Panc1 (cell line): ENCODE measurements around the gene MAGED2. TPM values are rescaled to one million over a fixed set of nuclear protein-coding genes. Genes with fewer than 3 reads are reported as not detected.

ENCODE experiments used
- ATAC-seq: fragments of 200-7000 bp; cut with Tn5 transposase; 2 replicates; pipeline ENCODE4 v1.9.1; 2020; ENCODE audit warnings: mild to moderate bottlenecking, moderate library complexity
- BruUV-seq: library from RNA; stranded (reverse); fragments of 400-500 nt; replicated peaks from 2 replicates; lab custom pipeline; 2021; lab: Mats Ljungman, UMichigan
- CTCF ChIA-PET: fragments of 300-600 bp; sonication (Branson Sonifier 250); formaldehyde crosslinking; loops from one replicate; lab custom pipeline; 2022; ENCODE audit warnings: antibody characterized with exemption; lab: Charles Lee
- POLR2A ChIA-PET: fragments of 300-600 bp; sonication (Branson Sonifier 250); formaldehyde crosslinking; loops from one replicate; lab custom pipeline; 2022; ENCODE audit warnings: antibody characterized with exemption; lab: Charles Lee
- DNase-seq: peaks from one replicate; pipeline ENCODE4 v3.0.0-alpha.2; 2010; ENCODE audit warnings: low read depth, low spot score
- H3K27ac ChIP-seq: 2 replicates; pipeline ENCODE4 v1.5.1; 2011; ENCODE audit warnings: mild to moderate bottlenecking, low read length, inconsistent platforms
- H3K27me3 ChIP-seq: fragments of 200-500 bp; sonication (Bioruptor generic); 2 replicates; pipeline ENCODE4 v1.6.0; 2014; ENCODE audit warnings: low read length, inconsistent platforms; ENCODE audit not compliant: control insufficient read depth, insufficient read depth
- H3K36me3 ChIP-seq: fragments of 200-500 bp; sonication (Bioruptor generic); 2 replicates; pipeline ENCODE4 v1.5.1; 2014; ENCODE audit warnings: inconsistent platforms, mild to moderate bottlenecking, low read length, moderate library complexity; ENCODE audit not compliant: control insufficient read depth, insufficient read depth
- H3K4me1 ChIP-seq: 2 replicates; pipeline ENCODE4 v1.5.1; 2011; ENCODE audit warnings: inconsistent platforms, mild to moderate bottlenecking, low read length, moderate library complexity; ENCODE audit not compliant: control insufficient read depth, insufficient read depth
- H3K4me3 ChIP-seq, 2 experiments: 2 replicates each; pipeline ENCODE4 v1.5.1; 2011 to 2012; ENCODE audit warnings: low read depth in 2 of 2, low read length in 2 of 2, mild to moderate bottlenecking in 2 of 2, inconsistent platforms in 1 of 2, moderate library complexity in 1 of 2
- H3K9me3 ChIP-seq: fragments of 200-500 bp; sonication (Bioruptor generic); 2 replicates; pipeline ENCODE4 v1.5.1; 2014; ENCODE audit warnings: low read depth, mild to moderate bottlenecking, inconsistent platforms, low read length, moderate library complexity; ENCODE audit not compliant: control insufficient read depth, insufficient read depth
- CTCF ChIP-seq: fragments of 450-650 bp; IDR thresholded peaks from 2 replicates; pipeline ENCODE4 v1.5.1; 2017; ENCODE audit warnings: mild to moderate bottlenecking
- POLR2AphosphoS5 ChIP-seq: IDR thresholded peaks from 2 replicates; pipeline ENCODE4 v1.6.1; 2012; ENCODE audit warnings: mild to moderate bottlenecking, low read depth, low read length, moderate library complexity
- REST ChIP-seq, 2 experiments: IDR thresholded peaks; 2 replicates each; pipeline ENCODE4 v1.6.1; 2011 to 2012; ENCODE audit warnings: low read depth in 2 of 2, control low read depth in 1 of 2, low read length in 1 of 2, mild to moderate bottlenecking in 1 of 2, moderate library complexity in 1 of 2; ENCODE audit not compliant: insufficient read depth in 1 of 2
- SIN3A ChIP-seq: IDR thresholded peaks from 2 replicates; pipeline ENCODE4 v1.6.1; 2012; ENCODE audit warnings: low read depth, mild to moderate bottlenecking, low read length, moderate library complexity, borderline replicate concordance; ENCODE audit not compliant: insufficient read depth
- TCF7L2 ChIP-seq: IDR thresholded peaks from 2 replicates; pipeline ENCODE4 v1.6.1; 2011; ENCODE audit warnings: mild to moderate bottlenecking, low read depth, low read length, inconsistent platforms
- in situ Hi-C: cut with HindIII; loops from 2 replicates; pipeline ENCODE4 v1.10.0; 2016; ENCODE audit warnings: low sequenced_read_pairs, low pct_unique_long_range_greater_than_20kb
- intact Hi-C: fragments of 100-400 bp; cut with micrococcal nuclease; formaldehyde crosslinking; loops from one replicate; pipeline ENCODE4 v1.10.0; 2022; ENCODE audit not compliant: unreplicated experiment
- total RNA-seq: library from RNA; stranded (reverse); gene quantifications from one replicate; pipeline ENCODE4 v1.2.1, GENCODE V29; 2021; ENCODE audit not compliant: unreplicated experiment

MAGED2 gene
- total RNA-seq, 1 experiment from 2014 or later, result 69.5 TPM

- Histone ChIP-seq H3K4me3 (no peak overlapping the region), H3K4me1 (no peaks in the 10 kb centered on the region), H3K9me3 (no peaks in the 10 kb centered on the region), H3K36me3 (no peaks in the 10 kb centered on the region), H3K27me3 (no peaks in the 10 kb centered on the region), H3K27ac (no peak overlapping the region)
- POLR2A ChIA-PET, result no interaction called here
- CTCF ChIA-PET, result no interaction called here
- BruUV-seq, result no TSS peak
- no peak for ATAC-seq
- no peak for DNase-seq
- intact Hi-C loops (no loop called here), in situ Hi-C loops (no loop called here)
- no peak for TF ChIP-seq SIN3A
- TF ChIP-seq POLR2AphosphoS5, result no peak
These were observed 31.5 kb upstream of the MAGED2 start for GRCh38 chrX:54776061-54776460.

GRCh38 chrX:54776987-54777672, 30.4 kb upstream of the MAGED2 start:
- Histone ChIP-seq H3K4me3 (no peak overlapping the region), H3K36me3 (no peaks in the 10 kb centered on the region), H3K9me3 (no peaks in the 10 kb centered on the region), H3K27ac (no peak overlapping the region), H3K4me1 (no peaks in the 10 kb centered on the region), H3K27me3 (no peaks in the 10 kb centered on the region)
- no peak for DNase-seq
- TF ChIP-seq POLR2AphosphoS5 (no peak), SIN3A (no peak), REST (IDR thresholded peaks at IDR 0.05; ENCODE audit: insufficient read depth in 1 of 2, low read depth in 2 of 2, low read length in 1 of 2) (no peak), CTCF (no peak), TCF7L2 (no peak)
- POLR2A ChIA-PET, result no interaction called here
- in situ Hi-C loops, result no loop called here
- intact Hi-C loops, result no loop called here
- CTCF ChIA-PET, result no interaction called here
- ATAC-seq, result no peak
- BruUV-seq, result no TSS peak

GRCh38 chrX:54785901-54786300, 21.6 kb upstream of the MAGED2 start:
- intact Hi-C loops, result loop anchor here (10.0 kb wide), 1 partner anchor 141 kb away; no protein-coding TSS in a partner anchor
- in situ Hi-C loops, result no loop called here
- BruUV-seq, result no TSS peak
- H3K27me3 ChIP-seq, result no peaks in the 10 kb centered on the region
- H3K9me3 ChIP-seq, result no peaks in the 10 kb centered on the region
- no peak overlapping the region for H3K4me3 ChIP-seq
- ChIA-PET POLR2A (no interaction called here), CTCF (no interaction called here)
- H3K27ac ChIP-seq, result no peak overlapping the region
- H3K4me1 ChIP-seq, result no peaks in the 10 kb centered on the region
- no peak for DNase-seq
- TF ChIP-seq REST (IDR thresholded peaks at IDR 0.05; ENCODE audit: insufficient read depth in 1 of 2, low read depth in 2 of 2, low read length in 1 of 2), result no peak
- peak; percentile 37; the same call in 1 of the 2 replicates for TF ChIP-seq CTCF
- H3K36me3 ChIP-seq, result no peaks in the 10 kb centered on the region
- ATAC-seq, result no peak
